GM23248 (cell line): Measurements from ENCODE around the gene MIEN1.

Source experiments
- EZH2 ChIP-seq: fragments of 200-600 bp; sonication (generic); IDR thresholded peaks from 2 replicates; pipeline ENCODE4 v1.6.1; 2018; ENCODE audit warnings: antibody characterized with exemption, mild to moderate bottlenecking; ENCODE audit not compliant: insufficient read depth, poor library complexity, severe bottlenecking
- EZH2phosphoT487 ChIP-seq: fragments of 200-600 bp; sonication (generic); IDR thresholded peaks from 2 replicates; pipeline ENCODE4 v1.6.1; 2018; ENCODE audit warnings: antibody characterized with exemption, moderate library complexity, mild to moderate bottlenecking, low read depth; ENCODE audit not compliant: insufficient read depth

DNA sequence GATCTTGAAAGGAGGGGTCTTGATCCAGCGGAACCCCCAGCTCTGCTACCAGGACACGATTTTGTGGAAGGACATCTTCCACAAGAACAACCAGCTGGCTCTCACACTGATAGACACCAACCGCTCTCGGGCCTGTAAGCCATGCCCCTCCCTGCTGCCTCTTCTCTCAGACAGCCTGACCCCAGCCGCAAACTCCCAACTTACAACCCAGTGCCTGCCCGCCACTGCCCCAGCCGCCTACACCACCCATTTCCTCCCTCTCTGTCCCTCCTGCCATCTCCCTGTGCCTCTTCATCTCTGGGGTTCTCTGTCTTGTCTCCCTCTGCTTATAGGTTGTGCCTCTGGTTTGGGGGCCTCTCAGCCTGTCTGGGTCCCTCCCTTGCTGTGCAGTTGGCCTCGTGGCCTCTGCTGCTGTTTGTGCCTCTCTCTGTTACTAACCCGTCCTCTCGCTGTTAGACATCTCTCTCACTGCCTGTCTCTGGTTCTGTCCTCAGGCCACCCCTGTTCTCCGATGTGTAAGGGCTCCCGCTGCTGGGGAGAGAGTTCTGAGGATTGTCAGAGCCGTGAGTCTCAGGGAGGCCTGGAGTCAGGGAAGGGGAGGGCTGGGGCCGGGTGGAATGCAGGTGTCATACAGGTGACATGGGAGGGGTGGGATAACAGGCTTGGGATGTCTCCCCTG, 20.9 kb downstream of the MIEN1 start:
- TF ChIP-seq EZH2: no peak
- no peak for TF ChIP-seq EZH2phosphoT487
